ENCODE measurements around the gene ARIH2. TPM values are rescaled to one million over a fixed set of nuclear protein-coding genes. Genes with fewer than 3 reads are reported as not detected.

ARIH2 gene
- total and polyA plus RNA-seq, 2 donors (not counting 3 experiments of a cell fraction or from before 2014, with no cell fraction given): 59.7 to 85.5 TPM

DNA sequence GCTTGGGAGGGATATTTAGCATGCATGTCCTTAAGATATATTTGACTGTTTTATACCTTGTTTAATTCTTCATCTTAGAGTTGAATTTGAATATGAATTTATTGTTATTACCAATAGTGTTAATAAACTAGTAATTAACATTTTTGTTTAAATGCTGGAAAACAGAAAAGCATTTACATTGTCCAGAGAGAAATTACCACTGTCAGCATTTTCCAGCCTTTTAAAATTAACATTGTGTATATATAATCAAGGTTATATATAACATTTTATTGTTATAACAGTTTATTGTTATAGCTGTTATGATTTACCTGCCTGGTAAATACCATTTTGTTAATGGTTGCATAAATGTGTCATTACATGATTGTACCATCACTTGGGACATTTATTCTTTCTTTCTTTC lies 63.4 kb downstream of the ARIH2 start:
- Histone ChIP-seq H3K9ac (replicated peaks; ENCODE audit: extremely low read depth, insufficient read depth, low read length) (no peak overlapping the region), H3K9me1 (replicated peaks; ENCODE audit: control insufficient read depth, extremely low read depth, insufficient read depth, low read length) (no peaks in the 10 kb centered on the region), H3K4me3 (replicated peaks in 1 of 3; ENCODE audit: insufficient read depth in 1 of 3, low read depth in 1 of 3, low read length in 3 of 3) (no peak overlapping the region), H3K9me3 (replicated peaks; ENCODE audit: control insufficient read depth, insufficient read depth, low read length) (no peaks in the 10 kb centered on the region), H2AFZ (ENCODE audit: low read depth, low read length) (no peak overlapping the region), H3K79me2 (ENCODE audit: control insufficient read depth, insufficient read depth, low read length) (no peaks in the 10 kb centered on the region), H4K20me1 (replicated peaks; ENCODE audit: control insufficient read depth, extremely low read depth, insufficient read depth, low read length) (no peaks in the 10 kb centered on the region), H3K27ac (ENCODE audit: insufficient read depth, low read depth, low read length) (no peak overlapping the region), H3K36me3 (ENCODE audit: control insufficient read depth in 2 of 2, extremely low read depth in 1 of 2, insufficient read depth in 2 of 2, low read length in 2 of 2) (peaks cover 26 to 39% of the 10 kb centered on the region in 2 experiments), H3K27me3 (ENCODE audit: control insufficient read depth in 2 of 2, insufficient read depth in 2 of 2, low read length in 2 of 2) (no peaks in the 10 kb centered on the region), H3K4me1 (ENCODE audit: control insufficient read depth, extremely low read depth, insufficient read depth, low read length) (peaks cover 4% of the 10 kb centered on the region), H3K4me2 (ENCODE audit: insufficient read depth, low read length) (no peak overlapping the region)
- intact Hi-C loops (cut with micrococcal nuclease) (no loop called here), dilution Hi-C loops (cut with MboI; ENCODE audit: extremely low pct_ligation_motif_present, low sequenced_read_pairs) (no loop called here)
- ChIA-PET POLR2A (no interaction called here), CTCF (no interaction called here)
- TF ChIP-seq POLR2A (IDR thresholded peaks at IDR 0.05; ENCODE audit: low read depth, low read length): no peak
- no peak for TF ChIP-seq GATA2 (IDR thresholded peaks at IDR 0.05; ENCODE audit: insufficient read depth, insufficient read length, low read depth, low read length)
- TF ChIP-seq POLR2AphosphoS5 (IDR thresholded peaks at IDR 0.05; ENCODE audit: insufficient read depth, low read depth, low read length): no peak
- TF ChIP-seq FOS (IDR thresholded peaks at IDR 0.05; ENCODE audit: borderline replicate concordance, insufficient read depth, low read length): no peak
- TF ChIP-seq JUN (IDR thresholded peaks at IDR 0.05; ENCODE audit: borderline replicate concordance, insufficient read depth, insufficient read length, low read depth): no peak
- TF ChIP-seq MYC (IDR thresholded peaks at IDR 0.05; ENCODE audit: low read depth, low read length): no peak
- TF ChIP-seq, protein P1, sequence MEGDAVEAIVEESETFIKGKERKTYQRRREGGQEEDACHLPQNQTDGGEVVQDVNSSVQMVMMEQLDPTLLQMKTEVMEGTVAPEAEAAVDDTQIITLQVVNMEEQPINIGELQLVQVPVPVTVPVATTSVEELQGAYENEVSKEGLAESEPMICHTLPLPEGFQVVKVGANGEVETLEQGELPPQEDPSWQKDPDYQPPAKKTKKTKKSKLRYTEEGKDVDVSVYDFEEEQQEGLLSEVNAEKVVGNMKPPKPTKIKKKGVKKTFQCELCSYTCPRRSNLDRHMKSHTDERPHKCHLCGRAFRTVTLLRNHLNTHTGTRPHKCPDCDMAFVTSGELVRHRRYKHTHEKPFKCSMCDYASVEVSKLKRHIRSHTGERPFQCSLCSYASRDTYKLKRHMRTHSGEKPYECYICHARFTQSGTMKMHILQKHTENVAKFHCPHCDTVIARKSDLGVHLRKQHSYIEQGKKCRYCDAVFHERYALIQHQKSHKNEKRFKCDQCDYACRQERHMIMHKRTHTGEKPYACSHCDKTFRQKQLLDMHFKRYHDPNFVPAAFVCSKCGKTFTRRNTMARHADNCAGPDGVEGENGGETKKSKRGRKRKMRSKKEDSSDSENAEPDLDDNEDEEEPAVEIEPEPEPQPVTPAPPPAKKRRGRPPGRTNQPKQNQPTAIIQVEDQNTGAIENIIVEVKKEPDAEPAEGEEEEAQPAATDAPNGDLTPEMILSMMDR (IDR thresholded peaks at IDR 0.05; ENCODE audit: extremely low read depth in 1 of 2, insufficient read depth in 1 of 2, low read depth in 1 of 2, low read length in 2 of 2): no peak
- TF ChIP-seq, protein P2, sequence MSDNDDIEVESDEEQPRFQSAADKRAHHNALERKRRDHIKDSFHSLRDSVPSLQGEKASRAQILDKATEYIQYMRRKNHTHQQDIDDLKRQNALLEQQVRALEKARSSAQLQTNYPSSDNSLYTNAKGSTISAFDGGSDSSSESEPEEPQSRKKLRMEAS (IDR thresholded peaks at IDR 0.05; ENCODE audit: insufficient read depth, insufficient read length): no peak
- no peak for TF ChIP-seq EZH2 (IDR thresholded peaks at IDR 0.05; ENCODE audit: borderline replicate concordance, low read depth, low read length, severe bottlenecking)
- no TSS peak for BruUV-seq (replicated peaks)
- no peak for FAIRE-seq
- DNase-seq (ENCODE audit: low read depth, low spot score): no peak

All from endothelial cell of umbilical vein (primary cell).